Hepatocyte (in vitro differentiated cells): ENCODE results near the gene MAPK13.

ENCODE experiments used
- EZH2 ChIP-seq: fragments of 200-600 bp; sonication (generic); IDR thresholded peaks from 2 replicates; pipeline ENCODE4 v1.6.1; 2016; ENCODE audit warnings: antibody characterized with exemption, mild to moderate bottlenecking, borderline replicate concordance
- EZH2phosphoT487 ChIP-seq: fragments of 200-600 bp; sonication (generic); IDR thresholded peaks from one replicate; pipeline ENCODE4 v1.6.1; 2018; ENCODE audit warnings: antibody characterized with exemption, mild to moderate bottlenecking, low read depth, moderate library complexity; ENCODE audit not compliant: unreplicated experiment, severe bottlenecking
- TF ChIP-seq, protein P1 (sequence below): fragments of 200-600 bp; sonication (generic); IDR thresholded peaks from 2 replicates; pipeline ENCODE4 v1.5.1; 2016; ENCODE audit warnings: antibody characterized with exemption, mild to moderate bottlenecking; ENCODE audit not compliant: poor library complexity

DNA sequence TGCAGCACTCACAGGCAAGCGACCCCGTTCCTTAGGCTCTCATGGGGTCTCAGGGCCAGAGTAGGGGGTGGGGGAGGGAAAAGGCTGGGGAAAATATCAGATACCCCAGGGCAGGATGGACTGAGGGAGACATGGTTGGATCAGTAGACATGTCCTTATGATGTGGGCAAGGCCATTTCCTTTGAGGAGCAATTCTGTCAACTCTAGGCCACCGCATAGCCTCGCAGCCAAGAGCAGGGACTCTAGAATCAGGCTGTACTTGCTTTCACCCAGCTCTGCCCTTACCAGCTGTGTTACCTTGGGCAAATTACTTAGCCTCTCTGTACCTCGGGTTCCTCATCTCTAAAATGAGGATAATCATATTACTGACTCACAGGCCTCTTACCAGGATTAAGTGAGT, 2.2 kb upstream of the MAPK13 start:
- TF ChIP-seq, protein P1, sequence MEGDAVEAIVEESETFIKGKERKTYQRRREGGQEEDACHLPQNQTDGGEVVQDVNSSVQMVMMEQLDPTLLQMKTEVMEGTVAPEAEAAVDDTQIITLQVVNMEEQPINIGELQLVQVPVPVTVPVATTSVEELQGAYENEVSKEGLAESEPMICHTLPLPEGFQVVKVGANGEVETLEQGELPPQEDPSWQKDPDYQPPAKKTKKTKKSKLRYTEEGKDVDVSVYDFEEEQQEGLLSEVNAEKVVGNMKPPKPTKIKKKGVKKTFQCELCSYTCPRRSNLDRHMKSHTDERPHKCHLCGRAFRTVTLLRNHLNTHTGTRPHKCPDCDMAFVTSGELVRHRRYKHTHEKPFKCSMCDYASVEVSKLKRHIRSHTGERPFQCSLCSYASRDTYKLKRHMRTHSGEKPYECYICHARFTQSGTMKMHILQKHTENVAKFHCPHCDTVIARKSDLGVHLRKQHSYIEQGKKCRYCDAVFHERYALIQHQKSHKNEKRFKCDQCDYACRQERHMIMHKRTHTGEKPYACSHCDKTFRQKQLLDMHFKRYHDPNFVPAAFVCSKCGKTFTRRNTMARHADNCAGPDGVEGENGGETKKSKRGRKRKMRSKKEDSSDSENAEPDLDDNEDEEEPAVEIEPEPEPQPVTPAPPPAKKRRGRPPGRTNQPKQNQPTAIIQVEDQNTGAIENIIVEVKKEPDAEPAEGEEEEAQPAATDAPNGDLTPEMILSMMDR, result no peak
- TF ChIP-seq EZH2phosphoT487 (no peak), EZH2 (no peak)
